Measurements from ENCODE around the gene METTL14. TPM values are rescaled to one million over a fixed set of nuclear protein-coding genes. Genes with fewer than 3 reads are reported as not detected.

Gene METTL14
- total RNA-seq, 1 experiment from 2014 or later, result 51.1 TPM

GRCh38 chr4:118756958-118757357, 71.8 kb downstream of the METTL14 start:
- peaks cover 20% of the 10 kb centered on the region for H3K4me1 Mint-ChIP-seq
- H3K27ac Mint-ChIP-seq, result no peak overlapping the region
- H3K36me3 Mint-ChIP-seq, result peaks cover 9% of the 10 kb centered on the region
- no peak for TF ChIP-seq ZNF396 (CRISPR knock-in tag; IDR thresholded peaks at IDR 0.05; ENCODE audit: borderline replicate concordance)
- TF ChIP-seq NFATC4 (CRISPR knock-in tag; IDR thresholded peaks at IDR 0.05), result no peak
- TF ChIP-seq CTCF (IDR thresholded peaks at IDR 0.05), result no peak
- TF ChIP-seq TP53 (CRISPR knock-in tag; IDR thresholded peaks at IDR 0.05), result no peak
- no peak for TF ChIP-seq FOXP4 (CRISPR knock-in tag; IDR thresholded peaks at IDR 0.05)
- no peak for TF ChIP-seq ZNF138 (CRISPR knock-in tag; conservative IDR thresholded peaks at IDR 0.05)
- TF ChIP-seq ATF2 (CRISPR knock-in tag; IDR thresholded peaks at IDR 0.05; ENCODE audit: borderline replicate concordance, low read depth), result no peak
- no peak for TF ChIP-seq SP1 (CRISPR knock-in tag; conservative IDR thresholded peaks at IDR 0.05)
- no peak for TF ChIP-seq CREM (CRISPR knock-in tag; IDR thresholded peaks at IDR 0.05)
- TF ChIP-seq PRDM15 (CRISPR knock-in tag; IDR thresholded peaks at IDR 0.05), result no peak
- TF ChIP-seq GRHL2 (CRISPR knock-in tag; IDR thresholded peaks at IDR 0.05; ENCODE audit: insufficient replicate concordance, severe bottlenecking), result no peak
- TF ChIP-seq GTF2I (CRISPR knock-in tag; conservative IDR thresholded peaks at IDR 0.05), result no peak
- no peak for TF ChIP-seq USF1 (CRISPR knock-in tag; IDR thresholded peaks at IDR 0.05)
- no peak for TF ChIP-seq ZBTB21 (CRISPR knock-in tag; IDR thresholded peaks at IDR 0.05; ENCODE audit: borderline replicate concordance)
- TF ChIP-seq MYBL2 (CRISPR knock-in tag; IDR thresholded peaks at IDR 0.05), result no peak
- TF ChIP-seq GABPB1 (CRISPR knock-in tag; IDR thresholded peaks at IDR 0.05), result no peak
- no peak for TF ChIP-seq SOX15 (CRISPR knock-in tag; IDR thresholded peaks at IDR 0.05)
- no peak for TF ChIP-seq ETV6 (CRISPR knock-in tag; IDR thresholded peaks at IDR 0.05)
- no peak for TF ChIP-seq HMGXB4 (CRISPR knock-in tag; IDR thresholded peaks at IDR 0.05)
- no peaks in the 10 kb centered on the region for H3K9me3 Mint-ChIP-seq
- no peak overlapping the region for H3K4me3 Mint-ChIP-seq
- H3K27me3 Mint-ChIP-seq (ENCODE audit: low read depth), result no peaks in the 10 kb centered on the region
- ChIA-PET POLR2A (no interaction called here), CTCF (interaction anchor here (1.5 kb wide), 1 partner anchor 108 kb away, joined by 3 read pairs; no protein-coding TSS in a partner anchor)
- DNase-seq (ENCODE audit: low spot score), result no peak
- ATAC-seq, result no peak

Data from WTC11 (cell line).